ENCODE data around the gene OR8K5.

DNA sequence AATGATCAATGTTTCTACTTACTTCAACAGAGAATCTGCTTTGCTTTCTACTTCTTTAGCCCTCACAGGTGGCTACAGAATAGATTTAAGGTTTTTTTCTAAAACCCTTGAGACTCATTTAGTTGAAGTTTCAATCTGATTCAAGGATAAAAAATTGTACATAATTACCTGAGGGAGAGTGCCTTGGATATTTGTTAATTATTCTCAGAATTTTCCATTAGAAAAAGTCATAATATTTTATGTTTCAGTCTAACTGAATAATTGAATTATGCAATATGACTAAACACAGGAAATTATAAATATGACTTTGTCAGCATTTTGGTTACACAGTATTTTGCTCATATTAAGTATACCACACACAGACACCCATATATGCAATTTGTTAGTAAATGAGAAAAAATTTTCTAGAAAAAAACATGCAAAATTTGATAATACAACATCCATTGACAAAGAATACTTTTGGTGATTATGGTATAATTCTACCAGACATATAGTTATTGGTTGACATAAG, 19.9 kb downstream of the OR8K5 start, which contains the start of gene OR8J3:
- TF ChIP-seq YY1 (IDR thresholded peaks at IDR 0.05; ENCODE audit: insufficient read depth, insufficient read length) (no peak), ZNF274 (IDR thresholded peaks at IDR 0.05; ENCODE audit: low read depth, low read length) (no peak)
